CD4-positive, alpha-beta T cell (primary cell): ENCODE results near the gene ZBTB43. TPM values are rescaled to one million over a fixed set of nuclear protein-coding genes. Genes with fewer than 3 reads are reported as not detected.

Experiments
- ATAC-seq: fragments of 200-7000 bp; cut with Tn5 transposase; one replicate; pipeline ENCODE4 v1.10.0; 2022; ENCODE audit warnings: mild to moderate bottlenecking; ENCODE audit not compliant: poor library complexity
- CTCF ChIA-PET: fragments of 350-600 bp; sonication (Branson Sonifier 250); formaldehyde crosslinking; loops from one replicate; lab custom pipeline; 2021; ENCODE audit warnings: antibody characterized with exemption, inconsistent platforms; lab: Charles Lee
- POLR2A ChIA-PET: fragments of 350-600 bp; sonication (Branson Sonifier 250); formaldehyde crosslinking; loops from one replicate; lab custom pipeline; 2021; ENCODE audit warnings: antibody characterized with exemption, inconsistent platforms; lab: Charles Lee
- DNase-seq, 14 experiments: peaks; one replicate each; pipeline ENCODE4 v3.0.0-alpha.2; 2013 to 2020; ENCODE audit warnings: mixed read lengths in 2 of 14
- H3K27ac ChIP-seq, 2 donors: one replicate each; pipeline versions ENCODE4 v1.5.1 to v1.7.0; 2013; ENCODE audit warnings: low read length in 2 of 2, low read depth in 1 of 2, mild to moderate bottlenecking in 1 of 2
- H3K27me3 ChIP-seq, 2 experiments: 1 replicate in 1 of 2; 2 replicates in 1 of 2; pipeline versions ENCODE4 v1.6.1 to v1.7.0; 2013; ENCODE audit warnings: low read length in 2 of 2, control low read depth in 1 of 2, mild to moderate bottlenecking in 1 of 2, moderate library complexity in 1 of 2; ENCODE audit not compliant: insufficient read depth in 2 of 2, control insufficient read depth in 1 of 2
- H3K36me3 ChIP-seq: one replicate; pipeline ENCODE4 v1.6.1; 2013; ENCODE audit warnings: low read length, control low read depth; ENCODE audit not compliant: insufficient read depth
- H3K4me1 ChIP-seq: one replicate; pipeline ENCODE4 v1.6.1; 2013; ENCODE audit warnings: low read length, control low read depth; ENCODE audit not compliant: insufficient read depth
- H3K4me3 ChIP-seq: one replicate; pipeline ENCODE4 v1.5.1; 2013; ENCODE audit warnings: mild to moderate bottlenecking, low read length, moderate library complexity
- H3K9me3 ChIP-seq, 2 experiments: 1 replicate in 1 of 2; 2 replicates in 1 of 2; pipeline versions ENCODE4 v1.6.1 to v1.7.0; 2013; ENCODE audit warnings: low read length in 2 of 2, mild to moderate bottlenecking in 2 of 2, control low read depth in 1 of 2, moderate library complexity in 1 of 2; ENCODE audit not compliant: control insufficient read depth in 1 of 2, insufficient read depth in 1 of 2
- H3K27ac Mint-ChIP-seq: one replicate; pipeline ENCODE4 v1.8.0; 2020; ENCODE audit warnings: mixed read lengths
- H3K27me3 Mint-ChIP-seq: one replicate; pipeline ENCODE4 v1.8.0; 2021; ENCODE audit warnings: mixed read lengths
- H3K36me3 Mint-ChIP-seq: one replicate; pipeline ENCODE4 v1.8.0; 2021; ENCODE audit warnings: low read depth, mixed read lengths
- H3K4me1 Mint-ChIP-seq: one replicate; pipeline ENCODE4 v1.8.0; 2021; ENCODE audit warnings: low read depth, mixed read lengths
- H3K4me3 Mint-ChIP-seq: one replicate; pipeline ENCODE4 v1.8.0; 2020; ENCODE audit warnings: mild to moderate bottlenecking, mixed read lengths
- H3K9me3 Mint-ChIP-seq: one replicate; pipeline ENCODE4 v1.8.0; 2020; ENCODE audit warnings: mixed read lengths
- intact Hi-C, 2 experiments: fragments of 100-400 bp; cut with DNase I in 1 of 2; cut with micrococcal nuclease in 1 of 2; formaldehyde crosslinking; loops; one replicate each; pipeline versions ENCODE4 v1.15.1 to v1.9.0; 2023 to 2025; cut with DNase I, micrococcal nuclease
- total RNA-seq, 174 experiments: library from RNA in 2 of 174; stranded (reverse) in 2 of 174; gene quantifications; one replicate each; pipeline ENCODE4 v1.2.3 and lab custom pipeline; 2021 to 2026
- TF ChIP-seq, protein P1 (sequence below): fragments of 200-600 bp; IDR thresholded peaks from one replicate; pipeline ENCODE4 v1.8.0; 2022; ENCODE audit warnings: antibody characterized with exemption, mild to moderate bottlenecking

Gene ZBTB43
- total RNA-seq, 2 experiments from 2014 or later, result 47.7 to 50.8 TPM

DNA sequence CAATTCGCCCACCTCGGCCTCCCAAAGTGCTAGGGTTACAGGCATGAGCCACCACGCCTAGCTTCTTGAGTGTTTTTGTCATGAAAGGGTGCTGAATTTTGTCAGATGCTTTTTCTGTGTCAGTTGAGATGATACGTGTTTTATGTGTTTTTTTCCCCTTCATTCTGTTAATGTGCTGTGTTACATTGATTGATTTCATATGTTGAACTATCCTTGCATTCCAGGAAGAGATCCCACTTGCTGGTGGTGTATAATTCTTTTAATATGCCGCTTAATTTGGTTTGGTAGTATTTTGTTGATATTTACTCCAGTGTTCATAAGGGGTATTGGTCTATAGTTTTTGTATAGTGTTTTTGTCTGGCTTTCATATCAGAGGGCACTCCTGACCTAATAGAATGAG, 13.6 kb downstream of the ZBTB43 start:
- no peak overlapping the region for H3K4me3 Mint-ChIP-seq
- Histone ChIP-seq H3K27ac (no peak overlapping the region), H3K36me3 (peaks cover 50% of the 10 kb centered on the region), H3K4me1 (no peaks in the 10 kb centered on the region), H3K9me3 (peaks cover 20 to 29% of the 10 kb centered on the region in 2 experiments), H3K27me3 (no peaks in the 10 kb centered on the region), H3K4me3 (no peak overlapping the region)
- peaks cover 37% of the 10 kb centered on the region for H3K4me1 Mint-ChIP-seq
- DNase-seq (no peak), ATAC-seq (no peak)
- H3K36me3 Mint-ChIP-seq, result peaks cover 100% of the 10 kb centered on the region
- H3K27me3 Mint-ChIP-seq, result no peaks in the 10 kb centered on the region
- ChIA-PET POLR2A (no interaction called here), CTCF (interaction anchor here (0.7 kb wide), 1 partner anchor 8 kb away, joined by 3 read pairs; no protein-coding TSS in a partner anchor)
- intact Hi-C loops, result no loop called here
- H3K27ac Mint-ChIP-seq, result no peak overlapping the region
- TF ChIP-seq, protein P1, sequence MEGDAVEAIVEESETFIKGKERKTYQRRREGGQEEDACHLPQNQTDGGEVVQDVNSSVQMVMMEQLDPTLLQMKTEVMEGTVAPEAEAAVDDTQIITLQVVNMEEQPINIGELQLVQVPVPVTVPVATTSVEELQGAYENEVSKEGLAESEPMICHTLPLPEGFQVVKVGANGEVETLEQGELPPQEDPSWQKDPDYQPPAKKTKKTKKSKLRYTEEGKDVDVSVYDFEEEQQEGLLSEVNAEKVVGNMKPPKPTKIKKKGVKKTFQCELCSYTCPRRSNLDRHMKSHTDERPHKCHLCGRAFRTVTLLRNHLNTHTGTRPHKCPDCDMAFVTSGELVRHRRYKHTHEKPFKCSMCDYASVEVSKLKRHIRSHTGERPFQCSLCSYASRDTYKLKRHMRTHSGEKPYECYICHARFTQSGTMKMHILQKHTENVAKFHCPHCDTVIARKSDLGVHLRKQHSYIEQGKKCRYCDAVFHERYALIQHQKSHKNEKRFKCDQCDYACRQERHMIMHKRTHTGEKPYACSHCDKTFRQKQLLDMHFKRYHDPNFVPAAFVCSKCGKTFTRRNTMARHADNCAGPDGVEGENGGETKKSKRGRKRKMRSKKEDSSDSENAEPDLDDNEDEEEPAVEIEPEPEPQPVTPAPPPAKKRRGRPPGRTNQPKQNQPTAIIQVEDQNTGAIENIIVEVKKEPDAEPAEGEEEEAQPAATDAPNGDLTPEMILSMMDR, result no peak
- H3K9me3 Mint-ChIP-seq, result peaks cover 19% of the 10 kb centered on the region

GRCh38 chr9:126819482-126819881, 14.6 kb downstream of the ZBTB43 start:
- no peak for DNase-seq
- Mint-ChIP-seq H3K4me3 (no peak overlapping the region), H3K36me3 (peaks cover 97% of the 10 kb centered on the region), H3K4me1 (peaks cover 40% of the 10 kb centered on the region), H3K27me3 (no peaks in the 10 kb centered on the region), H3K27ac (no peak overlapping the region), H3K9me3 (peaks cover 19% of the 10 kb centered on the region)
- POLR2A ChIA-PET, result no interaction called here
- Histone ChIP-seq H3K36me3 (peaks cover 49% of the 10 kb centered on the region), H3K4me1 (no peaks in the 10 kb centered on the region), H3K9me3 (peaks cover 17 to 26% of the 10 kb centered on the region in 2 experiments), H3K27ac (no peak overlapping the region), H3K4me3 (no peak overlapping the region), H3K27me3 (no peaks in the 10 kb centered on the region)
- CTCF ChIA-PET, result interaction anchor here (2.2 kb wide), 1 partner anchor 12 kb away, joined by 6 read pairs; no protein-coding TSS in a partner anchor
- intact Hi-C loops, result no loop called here
- ATAC-seq, result no peak
- TF ChIP-seq, protein P1, result no peak

- H3K4me3 ChIP-seq, result no peak overlapping the region
- H3K4me3 Mint-ChIP-seq, result no peak overlapping the region
- H3K27me3 Mint-ChIP-seq, result no peaks in the 10 kb centered on the region
- DNase-seq (no peak), ATAC-seq (no peak)
- peaks cover 89% of the 10 kb centered on the region for H3K36me3 Mint-ChIP-seq
- no peaks in the 10 kb centered on the region for H3K4me1 ChIP-seq
- peaks cover 42% of the 10 kb centered on the region for H3K36me3 ChIP-seq
- H3K27ac ChIP-seq, result no peak overlapping the region
- H3K9me3 ChIP-seq, result peaks cover 15 to 22% of the 10 kb centered on the region in 2 experiments
- CTCF ChIA-PET, result no interaction called here
- no peak overlapping the region for H3K27ac Mint-ChIP-seq
- TF ChIP-seq, protein P1, result no peak
- POLR2A ChIA-PET, result no interaction called here
- peaks cover 5% of the 10 kb centered on the region for H3K9me3 Mint-ChIP-seq
- peaks cover 36% of the 10 kb centered on the region for H3K4me1 Mint-ChIP-seq
- intact Hi-C loops, result no loop called here
- no peaks in the 10 kb centered on the region for H3K27me3 ChIP-seq
Observed at GRCh38 chr9:126822278-126822677, 17.4 kb downstream of the ZBTB43 start.
